CD4-positive, alpha-beta T cell treated with Interleukin-17A for 4 hours (primary cell): ENCODE measurements around the gene PCNP.
"Not testable (repeated sequence)": the region's sequence is repeated elsewhere in the genome, so short reads cannot be mapped to it uniquely, and the experiment has no call there.

Experiments
- DNase-seq: peaks from one replicate; pipeline ENCODE4 v3.0.0-alpha.2; 2020; ENCODE audit warnings: mixed read lengths

The PCNP gene

GRCh38 chr3:101573449-101574387 lies at the start of gene PCNP:
Gene PCNP (plus strand): TSS chr3:101574180. CDS start chr3:101574216, 36 bp downstream.
- DNase-seq: peak; percentile 99

DNA sequence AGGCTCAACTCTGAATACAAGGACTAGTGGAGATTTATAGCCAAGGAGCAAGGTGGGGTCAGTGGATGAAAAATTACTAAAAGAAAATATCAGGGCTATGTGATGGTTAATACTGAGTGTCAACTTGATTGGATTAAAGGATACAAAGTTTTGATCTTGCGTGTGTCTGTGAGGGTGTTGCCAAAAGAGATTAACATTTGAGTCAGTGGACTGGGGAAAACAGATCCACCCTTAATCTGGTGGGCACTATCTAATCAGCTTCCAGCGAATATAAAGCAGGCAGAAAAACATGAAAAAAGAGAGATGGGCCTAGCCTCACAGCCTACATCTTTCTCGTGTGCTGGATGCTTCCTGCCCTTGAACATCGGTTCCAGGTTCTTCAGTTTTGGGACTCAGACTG lies 46.5 kb upstream of the PCNP start:
- no peak for DNase-seq

DNA sequence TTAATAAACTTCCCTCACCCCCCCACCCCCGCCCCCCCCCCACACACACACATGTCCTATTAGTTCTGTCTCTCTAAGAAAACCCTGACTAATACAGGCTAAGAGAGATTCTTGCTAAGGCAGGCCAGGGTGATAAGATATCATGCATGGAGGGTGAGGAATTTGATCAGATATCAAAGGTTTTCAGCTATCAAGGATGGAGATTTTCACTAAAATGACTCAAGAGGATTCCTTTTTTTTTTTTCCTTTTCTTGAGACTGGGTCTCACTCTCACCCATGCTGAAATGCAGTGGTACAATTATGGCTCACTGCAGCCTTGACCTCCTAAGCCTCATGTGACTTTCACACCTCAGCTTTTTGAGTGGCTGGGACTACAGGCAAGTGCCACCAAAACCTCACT lies 46.1 kb upstream of the PCNP start:
- no peak for DNase-seq

- DNase-seq: no peak
Measured at GRCh38 chr3:101529816-101530685, 43.9 kb upstream of the PCNP start.

GRCh38 chr3:101530686-101531047 lies 43.3 kb upstream of the PCNP start:
- DNase-seq: no peak

- peak; percentile 52 for DNase-seq
Measured at GRCh38 chr3:101531473-101532086, 42.4 kb upstream of the PCNP start.

GRCh38 chr3:101532783-101533602 lies 41.0 kb upstream of the PCNP start:
- no peak for DNase-seq

DNA sequence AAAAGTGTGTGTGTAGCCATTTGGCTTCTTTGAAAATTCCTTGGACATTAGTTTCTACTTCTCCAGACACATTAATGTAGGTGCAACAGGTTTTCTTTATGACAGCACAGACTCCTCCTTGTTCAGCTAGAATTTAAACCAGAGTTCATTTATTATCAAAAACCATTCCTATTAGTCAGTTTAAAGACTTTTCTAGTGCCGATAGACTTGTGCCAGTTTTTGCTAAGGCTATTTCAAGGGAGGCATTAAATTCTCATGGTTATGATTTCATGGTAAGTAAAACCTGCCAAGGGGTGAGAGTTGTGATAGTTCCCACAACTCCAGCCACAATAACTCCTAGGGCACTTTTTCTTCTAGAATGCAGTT lies 40.4 kb upstream of the PCNP start:
- no peak for DNase-seq

GRCh38 chr3:101535221-101535620 lies 38.8 kb upstream of the PCNP start:
- no peak for DNase-seq

GRCh38 chr3:101536266-101536665 lies 37.7 kb upstream of the PCNP start:
- no peak for DNase-seq

GRCh38 chr3:101536955-101537354 lies 37.0 kb upstream of the PCNP start:
- DNase-seq: not testable (repeated sequence)

GRCh38 chr3:101542957-101543356 lies 31.0 kb upstream of the PCNP start:
- no peak for DNase-seq

GRCh38 chr3:101544161-101544850 lies 29.7 kb upstream of the PCNP start:
- DNase-seq: no peak

GRCh38 chr3:101548527-101549105 lies 25.4 kb upstream of the PCNP start:
- no peak for DNase-seq

GRCh38 chr3:101549473-101549872 lies 24.5 kb upstream of the PCNP start:
- DNase-seq: no peak

DNA sequence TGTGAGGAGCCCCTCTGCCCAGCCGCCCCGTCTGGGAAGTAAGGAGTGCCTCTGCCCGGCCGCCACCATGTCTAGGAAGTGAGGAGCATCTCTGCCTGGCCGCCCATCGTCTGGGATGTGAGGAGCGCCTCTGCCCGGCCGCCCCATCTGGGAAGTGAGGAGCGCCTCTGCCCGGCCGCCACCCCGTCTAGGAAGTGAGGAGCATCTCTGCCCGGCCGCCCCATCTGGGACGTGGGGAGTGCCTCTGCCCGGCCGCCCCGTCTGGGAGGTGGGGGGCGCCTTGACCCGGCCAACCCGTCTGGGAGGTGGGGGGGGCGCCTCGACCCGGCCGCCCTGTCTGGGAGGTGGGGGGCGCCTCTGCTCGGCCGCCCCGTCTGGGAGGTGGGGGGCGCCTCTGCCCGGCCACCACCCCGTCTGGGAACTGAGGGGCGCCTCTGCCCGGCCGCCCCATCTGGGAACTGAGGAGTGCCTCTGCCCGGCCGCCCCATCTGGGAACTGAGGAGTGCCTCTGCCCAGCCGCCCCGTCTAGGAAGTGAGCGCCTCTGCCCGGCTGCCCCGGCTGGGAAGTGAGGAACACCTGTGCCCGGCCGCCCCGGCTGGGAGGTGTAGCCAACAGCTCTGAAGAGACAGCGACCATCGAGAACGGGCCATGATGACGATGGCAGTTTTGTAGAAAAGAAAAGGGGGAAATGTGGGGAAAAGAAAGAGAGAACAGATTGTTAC lies 22.5 kb upstream of the PCNP start:
- not testable (repeated sequence) for DNase-seq

DNA sequence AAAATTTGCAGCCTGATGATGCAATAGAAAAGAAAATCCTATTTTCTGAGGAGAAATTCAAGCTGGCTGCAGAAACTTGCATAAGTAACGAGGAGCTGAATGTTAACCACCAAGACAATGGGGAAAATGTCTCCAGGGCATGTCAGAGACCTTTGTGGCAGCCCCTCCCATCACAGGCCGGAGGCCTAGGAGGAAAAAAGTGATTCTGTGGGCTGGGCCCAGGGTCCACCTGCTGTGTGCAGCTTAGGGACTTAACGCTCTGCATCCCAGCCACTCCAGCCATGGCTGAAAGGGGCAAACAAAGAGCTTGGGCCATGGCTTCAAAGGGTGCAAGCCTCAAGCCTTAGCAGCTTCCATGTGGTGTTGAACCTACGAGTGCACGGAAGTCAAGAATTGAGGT lies 20.6 kb upstream of the PCNP start:
- DNase-seq: not testable (repeated sequence)

DNA sequence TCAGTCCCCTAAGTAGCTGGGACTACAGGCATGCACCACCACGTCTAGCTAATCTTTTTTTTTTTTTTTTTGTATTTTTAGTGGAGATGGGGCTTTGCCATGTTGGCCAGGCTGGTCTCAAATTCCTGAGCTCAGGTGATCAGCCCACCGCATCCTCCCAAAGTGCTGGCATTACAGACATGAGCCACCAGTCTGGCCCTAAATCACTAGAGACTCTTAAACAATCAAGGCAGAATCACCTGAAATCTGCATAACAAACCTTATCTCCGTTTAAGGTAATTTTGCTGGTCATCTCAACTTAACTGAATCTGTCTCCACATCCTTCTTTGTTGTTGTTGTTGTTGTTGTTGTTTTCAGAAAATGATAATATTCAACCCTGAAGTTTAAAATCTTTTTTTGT lies 17.9 kb upstream of the PCNP start:
- no peak for DNase-seq

DNA sequence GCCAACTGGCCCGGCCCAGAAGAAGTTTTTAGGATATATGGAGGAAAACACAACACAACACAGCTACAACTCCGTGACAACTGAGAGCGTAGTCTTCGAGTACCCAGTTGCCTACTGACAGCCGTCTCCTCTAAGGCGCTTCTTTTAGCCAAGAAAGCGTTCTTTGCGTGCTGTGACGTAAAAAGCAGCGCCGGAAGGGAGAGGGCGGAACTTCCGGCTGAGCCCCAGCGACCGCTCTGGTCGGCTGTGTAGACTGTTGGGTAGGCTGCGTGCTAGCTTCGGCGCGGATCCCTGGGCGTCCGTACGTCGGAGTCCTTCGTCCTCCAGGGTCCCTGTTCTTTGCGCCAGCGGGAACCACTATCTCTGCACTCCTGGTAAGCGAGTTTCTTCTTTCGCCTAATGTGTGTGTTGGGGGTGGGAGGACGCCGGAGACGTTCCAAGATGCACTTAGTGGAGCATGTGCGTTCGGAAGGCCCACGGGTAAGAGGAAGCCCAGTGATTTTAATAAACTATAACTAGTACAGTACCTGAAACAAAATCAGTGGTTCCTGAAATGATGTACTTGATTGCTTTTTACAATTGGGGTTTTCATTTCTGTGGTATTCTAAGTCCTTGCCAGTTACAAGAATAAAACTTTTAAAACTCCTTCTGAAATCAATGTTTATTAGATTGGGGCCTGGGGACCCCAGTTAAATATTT lies 12.2 kb upstream of the PCNP start, which contains the start of gene TRMT10C:
Gene TRMT10C (plus strand): TSS at position 239 of the 699 bp plus-strand sequence. CDS start 2,914 bp downstream, outside the sequence.
- peak; percentile 92 for DNase-seq
